Naive thymus-derived CD8-positive, alpha-beta T cell (primary cell): ENCODE measurements around the gene GGTLC2. TPM values are rescaled to one million over a fixed set of nuclear protein-coding genes. Genes with fewer than 3 reads are reported as not detected.
"Not testable (repeated sequence)": the region's sequence is repeated elsewhere in the genome, so short reads cannot be mapped to it uniquely, and the experiment has no call there.

Experiments
- ATAC-seq, 2 donors: fragments of 150-1000 bp; cut with Tn5 transposase in 1 of 2; sonication (Bioruptor Pico), chemical (Tn5 transposase) in 1 of 2; 1 replicate in 1 of 2; 2 replicates in 1 of 2; pipeline ENCODE4 v1.10.0; 2021; ENCODE audit warnings: mild to moderate bottlenecking in 2 of 2, moderate library complexity in 2 of 2
- POLR2A ChIA-PET: fragments of 350-600 bp; sonication (Branson Sonifier 250); formaldehyde crosslinking; loops from one replicate; lab custom pipeline; 2021; ENCODE audit warnings: antibody characterized with exemption; lab: Charles Lee
- DNase-seq, 10 donors: peaks; one replicate each; pipeline versions ENCODE4 v3.0.0 to v3.0.0-alpha.2; 2020 to 2022
- H3K27ac Mint-ChIP-seq, 10 donors: one replicate each; pipeline ENCODE4 v1.8.0; 2020 to 2022; ENCODE audit warnings: mild to moderate bottlenecking in 10 of 10, mixed read lengths in 10 of 10, moderate library complexity in 4 of 10, inconsistent platforms in 1 of 10
- H3K27me3 Mint-ChIP-seq, 5 donors: one replicate each; pipeline ENCODE4 v1.8.0; 2021 to 2022; ENCODE audit warnings: mixed read lengths in 5 of 5
- H3K36me3 Mint-ChIP-seq, 3 donors: one replicate each; pipeline ENCODE4 v1.8.0; 2020 to 2022; ENCODE audit warnings: mixed read lengths in 3 of 3, mild to moderate bottlenecking in 2 of 3, inconsistent platforms in 1 of 3
- H3K4me1 Mint-ChIP-seq, 4 donors: one replicate each; pipeline ENCODE4 v1.8.0; 2021 to 2022; ENCODE audit warnings: mixed read lengths in 4 of 4
- H3K4me3 Mint-ChIP-seq, 10 donors: one replicate each; pipeline ENCODE4 v1.8.0; 2020 to 2022; ENCODE audit warnings: mild to moderate bottlenecking in 10 of 10, mixed read lengths in 10 of 10, moderate library complexity in 6 of 10, inconsistent platforms in 1 of 10
- H3K9me3 Mint-ChIP-seq, 9 donors: one replicate each; pipeline ENCODE4 v1.8.0; 2020 to 2022; ENCODE audit warnings: mixed read lengths in 9 of 9, mild to moderate bottlenecking in 3 of 9, inconsistent platforms in 1 of 9, moderate library complexity in 1 of 9
- polyA plus RNA-seq, 3 donors: library from polyadenylated mRNA; unstranded; fragments of 300-500 nt; fragmentation: Illumina TruSeq; gene quantifications; one replicate each; pipeline ENCODE4 v1.2.3, GENCODE V29; 2021
- total RNA-seq, 8 experiments: library from RNA in 2 of 8; stranded (reverse) in 2 of 8; gene quantifications; one replicate each; pipeline ENCODE4 v1.2.3 and lab custom pipeline; 2021 to 2026

The GGTLC2 gene
- total RNA-seq (not detected), polyA plus RNA-seq (not detected), total RNA-seq (lab: John Stamatoyannopoulos, UW) (0 reads per million in 6 experiments)

DNA sequence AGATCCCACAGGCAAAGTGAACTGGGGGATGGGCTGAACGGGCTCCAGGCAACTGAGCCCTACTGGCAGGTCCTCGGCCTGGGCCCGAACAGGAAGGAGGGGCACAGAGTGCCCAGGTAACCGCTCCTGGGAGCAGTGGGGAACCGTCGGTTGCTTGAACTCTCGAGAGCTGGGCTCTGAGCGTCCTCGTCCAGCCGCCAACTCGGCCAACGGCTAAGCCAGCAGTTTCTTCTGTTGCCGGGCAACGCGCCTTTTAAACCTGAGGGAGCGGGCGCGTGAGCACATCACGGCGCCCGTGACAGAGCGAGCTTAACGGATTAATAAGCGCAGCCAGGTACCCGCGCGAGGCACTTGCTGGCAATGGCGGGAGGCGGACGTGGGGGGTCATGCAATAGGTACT is at the start of gene GGTLC2:
Gene GGTLC2 (plus strand): TSS at position 301 of the 400 bp plus-strand sequence. CDS start 1,732 bp downstream, outside the sequence.
- H3K4me1 Mint-ChIP-seq, H3K4me3 Mint-ChIP-seq, H3K27me3 Mint-ChIP-seq, DNase-seq, H3K27ac Mint-ChIP-seq, POLR2A ChIA-PET, ATAC-seq, H3K9me3 Mint-ChIP-seq, H3K36me3 Mint-ChIP-seq: not testable (repeated sequence)

DNA sequence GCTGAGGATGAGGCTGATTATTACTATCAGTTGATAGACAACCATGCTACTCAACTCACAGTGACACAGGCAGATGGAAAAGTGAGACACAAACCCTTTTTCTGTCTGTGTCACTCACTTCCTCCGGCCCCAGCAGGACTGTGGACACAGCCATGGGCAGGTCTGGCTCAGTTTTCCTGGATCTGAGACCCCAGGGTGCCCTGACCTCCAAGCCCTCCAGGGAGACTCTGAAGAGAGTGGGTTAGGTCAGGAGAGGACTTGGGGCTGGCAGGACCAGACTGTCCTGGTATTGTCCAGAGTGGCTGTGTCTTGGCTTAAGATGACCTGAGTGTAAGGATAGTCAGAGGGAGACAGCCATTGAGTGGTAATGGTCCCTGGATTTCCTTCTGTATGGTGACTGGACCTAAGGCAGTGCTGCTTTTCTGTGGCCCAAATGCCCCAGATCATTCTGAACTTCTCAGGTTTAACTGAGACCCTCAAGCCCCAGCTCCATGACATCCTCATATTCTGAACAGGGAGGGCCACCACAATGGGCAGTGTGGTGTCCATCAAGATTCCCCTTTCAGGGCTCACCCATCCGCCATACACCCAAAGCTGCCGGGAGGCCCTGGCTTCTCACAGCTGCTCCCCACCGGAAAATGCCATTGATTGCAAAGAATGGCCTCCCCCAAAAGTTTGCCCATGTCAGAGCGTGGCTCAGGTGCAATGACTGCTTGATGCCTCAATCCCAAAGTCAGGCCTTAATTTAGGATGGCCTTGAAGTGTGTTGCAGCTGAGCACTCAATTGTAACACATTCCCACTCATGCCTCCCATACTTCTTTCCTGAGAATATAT is 49.2 kb upstream of the GGTLC2 start:
- Mint-ChIP-seq H3K36me3 (no peaks in the 10 kb centered on the region), H3K27ac (no peak overlapping the region), H3K4me1 (peaks cover 0 to 6% (median 2%) of the 10 kb centered on the region in 4 donors), H3K9me3 (no peaks in the 10 kb centered on the region), H3K4me3 (no peak overlapping the region), H3K27me3 (peaks cover 4 to 18% (median 4%) of the 10 kb centered on the region in 5 donors)
- DNase-seq (no peak), ATAC-seq (no peak)
- POLR2A ChIA-PET: no interaction called here

DNA sequence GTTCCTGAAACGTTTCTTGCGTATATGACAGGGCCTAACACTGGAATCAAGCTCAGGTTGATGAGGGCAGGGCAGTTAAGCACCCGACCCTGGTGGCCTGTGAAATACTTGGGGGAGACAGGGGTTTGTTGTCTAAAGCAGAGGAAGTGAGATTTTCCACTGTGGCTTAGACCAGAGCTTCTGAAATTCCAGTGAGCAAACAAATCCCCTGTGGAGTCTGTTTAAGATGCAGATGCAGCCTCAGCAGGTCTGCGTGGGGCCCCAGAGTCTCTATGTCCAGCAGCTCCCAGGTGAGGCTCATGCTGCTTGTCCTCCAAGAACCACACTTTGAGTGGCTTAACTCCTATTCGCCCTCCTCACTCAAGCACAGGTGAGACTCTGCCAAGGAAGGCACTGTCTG is 46.3 kb upstream of the GGTLC2 start:
- ATAC-seq: no peak
- H3K9me3 Mint-ChIP-seq: no peaks in the 10 kb centered on the region
- peaks cover 0 to 6% (median 2%) of the 10 kb centered on the region in 4 donors for H3K4me1 Mint-ChIP-seq
- H3K27ac Mint-ChIP-seq: no peak overlapping the region
- DNase-seq: no peak
- H3K36me3 Mint-ChIP-seq: no peaks in the 10 kb centered on the region
- no peak overlapping the region for H3K4me3 Mint-ChIP-seq
- peaks cover 3 to 9% (median 4%) of the 10 kb centered on the region in 5 donors for H3K27me3 Mint-ChIP-seq
- POLR2A ChIA-PET: no interaction called here

DNA sequence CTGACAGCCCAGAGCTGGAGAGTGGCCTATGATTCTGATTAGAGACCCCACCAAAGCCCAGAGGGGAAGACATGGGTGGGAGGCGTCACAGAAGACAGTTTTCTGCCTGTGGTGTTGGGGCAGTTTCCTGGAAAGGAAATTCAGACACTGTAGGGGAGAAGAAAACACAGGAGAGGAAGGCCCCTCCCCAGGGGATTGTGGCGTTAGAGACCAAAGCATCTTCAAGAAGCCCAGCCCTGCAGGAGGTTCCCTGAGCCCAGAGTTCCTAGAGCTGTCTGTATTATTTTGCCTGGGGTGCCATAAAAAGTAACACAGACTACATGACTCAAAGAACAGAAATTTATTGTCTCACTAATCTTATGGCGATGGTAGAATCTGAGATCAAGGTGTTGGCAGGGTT is 45.2 kb upstream of the GGTLC2 start:
- Mint-ChIP-seq H3K27me3 (peaks cover 0 to 3% (median under 1%) of the 10 kb centered on the region in 5 donors), H3K36me3 (no peaks in the 10 kb centered on the region), H3K27ac (no peak overlapping the region), H3K4me3 (no peak overlapping the region), H3K9me3 (no peaks in the 10 kb centered on the region), H3K4me1 (peaks cover 0 to 9% (median 0%) of the 10 kb centered on the region in 4 donors)
- POLR2A ChIA-PET: no interaction called here
- no peak for DNase-seq
- no peak for ATAC-seq

DNA sequence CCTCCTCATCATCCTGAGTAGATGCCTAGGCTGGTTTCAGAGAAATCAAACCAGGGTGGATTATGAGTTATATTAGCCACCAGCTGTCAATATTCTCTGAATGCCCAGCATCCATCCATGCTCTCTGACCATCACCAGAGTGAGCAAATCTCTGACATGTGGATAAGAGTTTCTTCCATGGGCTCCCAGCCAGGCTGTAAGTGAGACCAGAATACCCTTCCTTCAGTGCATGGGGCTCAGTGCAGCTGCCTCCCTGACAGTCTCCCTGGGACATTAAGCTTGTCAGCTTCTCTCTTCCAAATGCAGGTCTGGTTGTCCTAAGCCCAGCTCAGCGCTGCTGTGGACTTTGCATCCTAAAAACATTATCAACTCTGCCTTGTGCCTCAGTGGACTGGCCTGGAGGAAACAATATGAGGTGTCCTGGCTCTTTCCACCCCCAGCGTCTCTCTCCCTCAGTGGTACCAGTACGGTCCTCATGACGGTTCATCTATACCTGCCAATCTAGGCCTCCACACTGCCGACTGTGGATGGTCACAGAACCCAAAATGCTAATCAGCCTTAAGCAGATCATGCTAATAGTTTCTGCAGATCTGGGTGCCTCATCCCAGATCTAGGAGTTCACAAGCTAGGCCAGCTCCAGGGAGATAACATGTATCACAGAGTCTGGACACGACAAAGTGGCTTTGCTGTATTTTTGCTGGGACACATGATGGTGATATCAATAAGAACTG is 43.7 kb upstream of the GGTLC2 start:
- Mint-ChIP-seq H3K4me1 (peaks cover 0 to 18% (median 0%) of the 10 kb centered on the region in 4 donors), H3K9me3 (no peaks in the 10 kb centered on the region), H3K36me3 (no peaks in the 10 kb centered on the region), H3K4me3 (no peak overlapping the region), H3K27ac (no peak overlapping the region), H3K27me3 (peaks cover 0 to 2% (median 0%) of the 10 kb centered on the region in 5 donors)
- ATAC-seq: no peak
- POLR2A ChIA-PET: no interaction called here
- DNase-seq: no peak

DNA sequence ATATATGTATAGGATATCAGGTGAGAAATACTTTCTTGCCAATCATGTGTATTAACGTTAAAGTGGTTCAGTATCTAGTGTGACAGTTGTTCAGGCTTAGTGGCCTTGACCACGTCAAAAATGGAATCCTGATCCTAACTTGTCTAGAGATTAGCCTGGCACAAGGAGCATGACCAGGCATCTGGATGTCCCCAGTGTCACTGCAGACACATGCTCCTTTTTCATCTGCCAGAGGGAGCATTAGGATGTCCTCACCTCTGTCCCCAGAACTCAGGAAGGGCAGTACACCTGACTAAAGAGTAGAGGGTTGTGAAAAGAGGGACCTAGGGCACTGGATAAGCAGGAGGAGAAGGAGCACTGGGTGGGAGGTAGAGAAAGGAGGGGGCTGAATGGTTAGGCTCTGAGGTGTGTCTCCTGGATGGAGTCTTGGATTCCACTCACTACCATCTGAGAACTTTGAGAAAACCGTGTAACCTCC is 40.9 kb upstream of the GGTLC2 start:
- ATAC-seq: no peak
- H3K4me1 Mint-ChIP-seq: peaks cover 0 to 25% (median 0%) of the 10 kb centered on the region in 4 donors

DNA sequence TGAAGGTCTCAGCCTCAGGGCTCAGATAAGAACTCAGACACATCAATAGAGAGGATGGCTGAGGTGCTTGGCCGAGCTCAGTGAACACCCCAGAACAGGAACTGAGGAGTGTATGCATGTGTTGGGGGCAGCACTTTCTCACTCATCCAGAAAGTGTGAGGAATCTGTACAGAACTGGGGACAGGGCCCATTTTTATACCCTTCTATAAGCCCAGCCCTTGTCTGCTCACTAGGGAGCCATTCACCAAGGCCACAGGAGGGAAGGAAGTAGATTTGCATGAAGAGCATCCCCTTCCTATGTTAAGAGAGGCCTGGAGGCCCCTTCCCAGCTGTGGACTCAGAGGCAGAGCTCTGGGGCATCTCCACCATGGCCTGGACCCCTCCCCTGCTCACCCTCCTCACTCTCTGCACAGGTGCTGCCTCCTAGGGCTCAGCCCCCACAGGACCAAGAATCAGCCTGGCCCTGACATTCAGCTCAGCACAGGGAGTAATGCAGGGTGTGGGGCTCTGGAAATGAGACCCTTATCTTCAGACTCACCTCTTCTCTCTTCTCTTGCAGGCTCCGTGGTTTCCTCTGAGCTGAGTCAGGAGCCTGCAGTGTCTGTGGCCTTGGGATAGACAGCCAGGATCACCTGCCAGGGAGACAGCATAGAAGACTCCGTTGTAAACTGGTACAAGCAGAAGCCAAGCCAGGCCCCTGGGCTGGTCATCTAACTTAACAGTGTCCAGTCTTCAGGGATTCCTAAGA is 39.9 kb upstream of the GGTLC2 start:
- DNase-seq: no peak
- Mint-ChIP-seq H3K27me3 (peaks cover 0 to 3% (median 2%) of the 10 kb centered on the region in 5 donors), H3K36me3 (peaks cover 0 to 5% (median 2%) of the 10 kb centered on the region in 3 donors), H3K4me1 (peaks cover 0 to 25% (median 0%) of the 10 kb centered on the region in 4 donors), H3K27ac (no peak overlapping the region), H3K4me3 (no peak overlapping the region), H3K9me3 (peaks cover 0 to 6% (median 0%) of the 10 kb centered on the region in 9 donors)
- no peak for ATAC-seq
- POLR2A ChIA-PET: no interaction called here

More for the DNA sequence above, 40.9 kb upstream of the GGTLC2 start:
- no peak overlapping the region for H3K4me3 Mint-ChIP-seq
- H3K27ac Mint-ChIP-seq: no peak overlapping the region
- peaks cover 0 to 2% (median 0%) of the 10 kb centered on the region in 5 donors for H3K27me3 Mint-ChIP-seq
- POLR2A ChIA-PET: no interaction called here
- no peak for DNase-seq
- peaks cover 0 to 6% (median 0%) of the 10 kb centered on the region in 9 donors for H3K9me3 Mint-ChIP-seq
- H3K36me3 Mint-ChIP-seq: peaks cover 0 to 5% (median 2%) of the 10 kb centered on the region in 3 donors

DNA sequence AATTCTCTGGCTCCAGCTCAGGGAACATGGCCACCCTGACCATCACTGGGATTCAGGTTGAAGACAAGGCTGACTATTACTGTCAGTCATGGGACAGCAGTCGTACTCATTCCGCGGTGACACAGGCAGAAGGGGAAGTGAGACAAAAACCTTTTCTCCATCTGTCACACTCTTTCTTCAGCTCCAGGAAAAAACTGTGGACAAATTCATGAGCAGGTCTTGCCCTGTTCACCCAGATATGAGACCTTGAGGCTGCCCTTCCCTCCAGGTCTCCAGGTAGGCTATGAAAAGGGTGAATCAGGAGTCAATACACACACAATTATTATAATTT is 39.4 kb upstream of the GGTLC2 start:
- Mint-ChIP-seq H3K36me3 (peaks cover 0 to 5% (median 2%) of the 10 kb centered on the region in 3 donors), H3K27me3 (peaks cover 0 to 4% (median 2%) of the 10 kb centered on the region in 5 donors), H3K4me1 (peaks cover 0 to 25% (median 0%) of the 10 kb centered on the region in 4 donors), H3K9me3 (peaks cover 0 to 6% (median 0%) of the 10 kb centered on the region in 9 donors), H3K27ac (no peak overlapping the region), H3K4me3 (no peak overlapping the region)
- ATAC-seq (no peak), DNase-seq (no peak)
- POLR2A ChIA-PET: no interaction called here

DNA sequence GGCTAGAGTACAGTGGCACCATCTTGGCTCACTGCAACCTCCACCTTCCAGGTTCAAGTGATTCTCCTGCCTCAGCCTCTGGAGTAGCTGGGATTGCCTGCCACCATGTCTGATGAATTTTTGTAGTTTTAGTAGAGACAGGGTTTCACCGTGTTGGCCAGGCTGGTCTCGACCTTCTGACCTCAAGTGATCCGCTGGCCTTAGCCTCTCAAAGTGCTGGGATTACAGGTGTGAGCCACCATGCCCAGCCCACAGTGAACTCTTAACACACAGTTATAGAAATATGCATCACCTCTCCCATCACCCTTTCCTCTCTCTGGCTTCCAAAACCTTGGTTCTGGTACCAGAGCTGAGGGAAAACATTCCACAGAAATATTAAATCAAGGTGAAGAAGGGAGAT is 36.4 kb upstream of the GGTLC2 start:
- POLR2A ChIA-PET, H3K27me3 Mint-ChIP-seq, H3K27ac Mint-ChIP-seq, H3K9me3 Mint-ChIP-seq, H3K4me3 Mint-ChIP-seq, DNase-seq, H3K36me3 Mint-ChIP-seq, ATAC-seq: not testable (repeated sequence)
- peaks cover 0 to 25% (median 0%) of the 10 kb centered on the region in 4 donors for H3K4me1 Mint-ChIP-seq

DNA sequence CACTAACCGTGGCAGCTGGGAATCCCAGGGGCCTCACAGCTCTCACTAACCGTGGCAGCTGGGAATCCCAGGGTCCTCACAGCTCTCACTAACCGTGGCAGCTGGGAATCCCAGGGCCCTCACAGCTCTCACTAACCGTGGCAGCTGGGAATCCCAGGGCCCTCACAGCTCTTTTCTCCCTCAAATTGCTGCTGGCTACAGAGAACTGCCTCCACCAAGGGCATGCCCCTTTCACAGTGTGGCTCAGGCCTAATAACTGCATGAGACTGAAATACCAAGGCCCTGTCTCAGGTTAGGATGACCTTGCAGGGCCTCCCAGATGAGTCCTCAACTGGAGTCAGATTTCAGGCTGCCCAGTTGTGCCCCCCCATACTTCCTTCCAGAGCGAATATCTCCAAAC is 35.1 kb upstream of the GGTLC2 start:
- H3K27me3 Mint-ChIP-seq: peaks cover 0 to 4% (median 0%) of the 10 kb centered on the region in 5 donors
- peaks cover 0 to 6% (median 0%) of the 10 kb centered on the region in 9 donors for H3K9me3 Mint-ChIP-seq
- H3K4me3 Mint-ChIP-seq: no peak overlapping the region
- H3K27ac Mint-ChIP-seq: peak overlapping the region in 1 of 10 donors; percentile 32
- H3K36me3 Mint-ChIP-seq: peaks cover 0 to 5% (median 2%) of the 10 kb centered on the region in 3 donors
- ATAC-seq (no peak), DNase-seq (no peak)
- POLR2A ChIA-PET: no interaction called here
- H3K4me1 Mint-ChIP-seq: peaks cover 0 to 15% (median 0%) of the 10 kb centered on the region in 4 donors

DNA sequence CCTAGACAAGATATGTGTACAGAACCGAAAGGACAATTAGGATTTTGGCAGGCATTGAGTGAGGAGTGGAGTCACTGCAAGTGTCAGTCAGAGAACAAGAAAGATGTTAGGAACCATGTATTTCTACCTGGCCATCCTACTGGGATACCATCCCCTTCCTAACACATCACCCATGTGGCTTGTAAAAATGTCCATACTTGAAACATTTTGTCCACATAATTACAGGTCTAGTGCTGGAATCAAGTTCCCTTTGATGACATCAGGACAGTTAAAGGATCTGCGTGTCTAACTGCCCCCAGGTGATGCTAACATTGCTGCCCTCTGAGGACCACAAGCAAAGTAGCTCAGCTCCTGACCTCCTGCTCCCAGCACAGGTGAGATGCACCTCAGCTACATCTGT is 31.9 kb upstream of the GGTLC2 start:
- Mint-ChIP-seq H3K4me1 (peaks cover 0 to 11% (median 6%) of the 10 kb centered on the region in 4 donors), H3K4me3 (no peak overlapping the region), H3K27ac (no peak overlapping the region), H3K36me3 (peaks cover 0 to 1% (median under 1%) of the 10 kb centered on the region in 3 donors), H3K9me3 (peaks cover 0 to under 1% (median 0%) of the 10 kb centered on the region in 9 donors), H3K27me3 (peaks cover 3 to 12% (median 11%) of the 10 kb centered on the region in 5 donors)
- POLR2A ChIA-PET: no interaction called here
- no peak for DNase-seq
- ATAC-seq: no peak

DNA sequence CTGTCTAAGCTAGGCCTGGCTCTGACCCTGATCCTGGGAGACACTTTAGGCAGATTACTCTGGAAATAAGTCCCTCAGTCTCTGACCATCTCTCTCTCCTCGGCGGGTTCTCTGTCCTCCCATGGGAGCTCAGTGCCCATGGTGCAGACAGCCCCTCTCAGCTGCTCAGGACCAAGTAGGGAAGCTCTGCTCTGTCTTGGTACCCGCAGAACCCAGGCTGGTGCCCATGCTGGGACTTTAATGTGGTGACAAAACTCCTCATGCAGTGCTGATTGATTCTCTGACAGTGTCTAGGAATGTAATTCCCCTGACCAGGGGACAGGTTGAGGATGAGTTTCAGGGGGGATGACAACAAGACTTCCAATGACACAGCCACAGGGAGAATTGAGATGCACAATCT is 30.3 kb upstream of the GGTLC2 start:
- no peaks in the 10 kb centered on the region for H3K36me3 Mint-ChIP-seq
- no peak for ATAC-seq
- H3K9me3 Mint-ChIP-seq: no peaks in the 10 kb centered on the region
- H3K4me3 Mint-ChIP-seq: no peak overlapping the region
- H3K4me1 Mint-ChIP-seq: peaks cover 0 to 11% (median 6%) of the 10 kb centered on the region in 4 donors
- DNase-seq: no peak
- H3K27me3 Mint-ChIP-seq: peaks cover 3 to 18% (median 11%) of the 10 kb centered on the region in 5 donors
- H3K27ac Mint-ChIP-seq: no peak overlapping the region
- POLR2A ChIA-PET: no interaction called here
